Measurements from ENCODE around the gene LLCFC1.

DNA sequence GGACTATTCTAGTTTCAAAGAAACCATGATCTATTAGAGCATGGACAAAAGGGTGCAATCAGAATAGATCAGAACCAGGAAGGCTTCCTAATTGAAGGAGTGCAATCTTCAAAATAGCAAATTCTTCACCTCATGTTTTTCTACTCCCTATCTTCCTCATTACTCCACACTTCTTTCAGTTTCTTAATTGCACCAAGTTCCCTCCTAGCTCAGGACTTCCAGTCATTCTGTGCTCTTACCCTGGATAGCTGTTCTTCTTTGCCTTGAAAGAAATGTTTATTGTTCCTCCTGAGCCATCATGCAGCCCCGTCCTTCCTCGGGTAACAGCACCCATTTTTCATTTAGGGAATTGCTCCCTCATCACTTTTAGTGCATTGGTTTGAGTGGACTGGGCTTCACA is 28.8 kb upstream of the LLCFC1 start:
- TF ChIP-seq, protein P1, sequence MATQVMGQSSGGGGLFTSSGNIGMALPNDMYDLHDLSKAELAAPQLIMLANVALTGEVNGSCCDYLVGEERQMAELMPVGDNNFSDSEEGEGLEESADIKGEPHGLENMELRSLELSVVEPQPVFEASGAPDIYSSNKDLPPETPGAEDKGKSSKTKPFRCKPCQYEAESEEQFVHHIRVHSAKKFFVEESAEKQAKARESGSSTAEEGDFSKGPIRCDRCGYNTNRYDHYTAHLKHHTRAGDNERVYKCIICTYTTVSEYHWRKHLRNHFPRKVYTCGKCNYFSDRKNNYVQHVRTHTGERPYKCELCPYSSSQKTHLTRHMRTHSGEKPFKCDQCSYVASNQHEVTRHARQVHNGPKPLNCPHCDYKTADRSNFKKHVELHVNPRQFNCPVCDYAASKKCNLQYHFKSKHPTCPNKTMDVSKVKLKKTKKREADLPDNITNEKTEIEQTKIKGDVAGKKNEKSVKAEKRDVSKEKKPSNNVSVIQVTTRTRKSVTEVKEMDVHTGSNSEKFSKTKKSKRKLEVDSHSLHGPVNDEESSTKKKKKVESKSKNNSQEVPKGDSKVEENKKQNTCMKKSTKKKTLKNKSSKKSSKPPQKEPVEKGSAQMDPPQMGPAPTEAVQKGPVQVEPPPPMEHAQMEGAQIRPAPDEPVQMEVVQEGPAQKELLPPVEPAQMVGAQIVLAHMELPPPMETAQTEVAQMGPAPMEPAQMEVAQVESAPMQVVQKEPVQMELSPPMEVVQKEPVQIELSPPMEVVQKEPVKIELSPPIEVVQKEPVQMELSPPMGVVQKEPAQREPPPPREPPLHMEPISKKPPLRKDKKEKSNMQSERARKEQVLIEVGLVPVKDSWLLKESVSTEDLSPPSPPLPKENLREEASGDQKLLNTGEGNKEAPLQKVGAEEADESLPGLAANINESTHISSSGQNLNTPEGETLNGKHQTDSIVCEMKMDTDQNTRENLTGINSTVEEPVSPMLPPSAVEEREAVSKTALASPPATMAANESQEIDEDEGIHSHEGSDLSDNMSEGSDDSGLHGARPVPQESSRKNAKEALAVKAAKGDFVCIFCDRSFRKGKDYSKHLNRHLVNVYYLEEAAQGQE (IDR thresholded peaks at IDR 0.05; ENCODE audit: insufficient read depth in 1 of 2, low read depth in 2 of 2, low read length in 2 of 2) = no peak
- TF ChIP-seq TAF1 (IDR thresholded peaks at IDR 0.05; ENCODE audit: borderline replicate concordance, insufficient read depth, low read length) = no peak
